GM20431 (cell line): ENCODE results near the gene GNPTAB.
"Not testable (repeated sequence)": the region's sequence is repeated elsewhere in the genome, so short reads cannot be mapped to it uniquely, and the experiment has no call there.

Experiments used
- in situ Hi-C: fragments of 300-500 bp; cut with MseI, MboI; formaldehyde crosslinking; loops from one replicate; pipeline ENCODE4 v1.15.0; 2020; ENCODE audit warnings: low sequenced_read_pairs; ENCODE audit not compliant: unreplicated experiment

GNPTAB gene

GRCh38 chr12:101854747-101855146 lies 24.0 kb upstream of the GNPTAB start:
- in situ Hi-C loops = no loop called here

- in situ Hi-C loops = no loop called here
Observed at GRCh38 chr12:101852998-101853397, 22.2 kb upstream of the GNPTAB start.

GRCh38 chr12:101850199-101850598 lies 19.4 kb upstream of the GNPTAB start:
- in situ Hi-C loops = no loop called here

- in situ Hi-C loops = no loop called here
Observed at GRCh38 chr12:101847325-101847724, 16.6 kb upstream of the GNPTAB start.

GRCh38 chr12:101845137-101845711 lies 14.5 kb upstream of the GNPTAB start:
- in situ Hi-C loops = no loop called here

GRCh38 chr12:101841069-101841468 lies 10.3 kb upstream of the GNPTAB start:
- in situ Hi-C loops = no loop called here

GRCh38 chr12:101839324-101840283 lies 8.8 kb upstream of the GNPTAB start:
- in situ Hi-C loops = no loop called here

GRCh38 chr12:101838628-101839323 lies 8.0 kb upstream of the GNPTAB start:
- in situ Hi-C loops = no loop called here

GRCh38 chr12:101832030-101832429 lies 1.3 kb upstream of the GNPTAB start:
- in situ Hi-C loops = no loop called here

GRCh38 chr12:101829639-101830366 lies 956 bp downstream of the GNPTAB start:
- in situ Hi-C loops = loop anchor here (10.0 kb wide), 1 partner anchor 55 kb away; no protein-coding TSS in a partner anchor

GRCh38 chr12:101828463-101829196 lies 2.1 kb downstream of the GNPTAB start:
- in situ Hi-C loops = loop anchor here (10.0 kb wide), 1 partner anchor 54 kb away; no protein-coding TSS in a partner anchor

GRCh38 chr12:101826766-101827368 lies 3.9 kb downstream of the GNPTAB start:
- in situ Hi-C loops = loop anchor here (10.0 kb wide), 1 partner anchor 52 kb away; no protein-coding TSS in a partner anchor

GRCh38 chr12:101824831-101825230 lies 5.9 kb downstream of the GNPTAB start:
- in situ Hi-C loops = loop anchor here (10.0 kb wide), 1 partner anchor 50 kb away; no protein-coding TSS in a partner anchor

GRCh38 chr12:101823891-101824290 lies 6.9 kb downstream of the GNPTAB start:
- in situ Hi-C loops = loop anchor here (10.0 kb wide), 1 partner anchor 49 kb away; no protein-coding TSS in a partner anchor

GRCh38 chr12:101823039-101823438 lies 7.7 kb downstream of the GNPTAB start:
- in situ Hi-C loops = loop anchor here (10.0 kb wide), 1 partner anchor 48 kb away; no protein-coding TSS in a partner anchor

GRCh38 chr12:101819467-101819866 lies 11.3 kb downstream of the GNPTAB start:
- in situ Hi-C loops = no loop called here

- in situ Hi-C loops = not testable (repeated sequence)
Observed at GRCh38 chr12:101818689-101819088, 12.1 kb downstream of the GNPTAB start.

- in situ Hi-C loops = no loop called here
Observed at GRCh38 chr12:101813117-101813516, 17.6 kb downstream of the GNPTAB start.

GRCh38 chr12:101812716-101813115 lies 18.0 kb downstream of the GNPTAB start:
- in situ Hi-C loops = not testable (repeated sequence)
